Measurements from ENCODE around the gene ANXA2. TPM values are rescaled to one million over a fixed set of nuclear protein-coding genes. Genes with fewer than 3 reads are reported as not detected.

Gene ANXA2
- total RNA-seq, 4 donors from 2014 or later = 487 to 718 (median 620) TPM

- TF ChIP-seq EP300 (IDR thresholded peaks at IDR 0.05; ENCODE audit: low read depth) (no peak), POLR2A (IDR thresholded peaks at IDR 0.05) (no peak), CTCF (IDR thresholded peaks at IDR 0.05) (no peak), POLR2AphosphoS5 (IDR thresholded peaks at IDR 0.05) (no peak)
- no peak for DNase-seq
- no peak overlapping the region for H3K4me3 ChIP-seq
- intact Hi-C loops (cut with DNase I; ENCODE audit: low total_unique reads) = no loop called here
- in situ Hi-C loops (cut with MboI; ENCODE audit: low pct_ligation_motif_present in 1 of 4, low pct_unique_long_range_greater_than_20kb in 1 of 4, low sequenced_read_pairs in 3 of 4) = no loop called here
- H3K27ac ChIP-seq = no peak overlapping the region
- no peaks in the 10 kb centered on the region for H3K27me3 ChIP-seq
- 95 to 96% methylated on average over 4 to 8 of the region's 8 CpGs for WGBS, 2 donors (ENCODE audit: low coverage in 1 of 2)
- H3K36me3 ChIP-seq = peaks cover 0 to 3% (median 2%) of the 10 kb centered on the region in 4 donors
- H3K4me1 ChIP-seq = peaks cover 0 to 29% (median 18%) of the 10 kb centered on the region in 4 donors
- H3K9me3 ChIP-seq = no peaks in the 10 kb centered on the region
Observed at GRCh38 chr15:60382773-60383674, 14.8 kb downstream of the ANXA2 start.

GRCh38 chr15:60381148-60381788, 16.5 kb downstream of the ANXA2 start:
- no peak for DNase-seq
- Histone ChIP-seq H3K27me3 (no peaks in the 10 kb centered on the region), H3K36me3 (peaks cover 0 to 16% (median 5%) of the 10 kb centered on the region in 4 donors), H3K4me3 (no peak overlapping the region), H3K27ac (peak overlapping the region in 3 of 4 donors; percentile 12 to 70 (median 69)), H3K9me3 (no peaks in the 10 kb centered on the region), H3K4me1 (peaks cover 0 to 29% (median 17%) of the 10 kb centered on the region in 4 donors)
- intact Hi-C loops (cut with DNase I; ENCODE audit: low total_unique reads) (no loop called here), in situ Hi-C loops (cut with MboI; ENCODE audit: low pct_ligation_motif_present in 1 of 4, low pct_unique_long_range_greater_than_20kb in 1 of 4, low sequenced_read_pairs in 3 of 4) (no loop called here)
- TF ChIP-seq EP300 (IDR thresholded peaks at IDR 0.05; ENCODE audit: low read depth) (no peak), POLR2A (IDR thresholded peaks at IDR 0.05) (no peak), POLR2AphosphoS5 (IDR thresholded peaks at IDR 0.05) (no peak), CTCF (IDR thresholded peaks at IDR 0.05) (no peak)
- WGBS, 2 donors (ENCODE audit: low coverage in 1 of 2) = 88 to 93% methylated on average over 8 of the region's 8 CpGs

GRCh38 chr15:60379525-60380274, 18.1 kb downstream of the ANXA2 start:
- intact Hi-C loops (cut with DNase I; ENCODE audit: low total_unique reads) (no loop called here), in situ Hi-C loops (cut with MboI; ENCODE audit: low pct_ligation_motif_present in 1 of 4, low pct_unique_long_range_greater_than_20kb in 1 of 4, low sequenced_read_pairs in 3 of 4) (no loop called here)
- WGBS, 2 donors (ENCODE audit: low coverage in 1 of 2) = 51 to 60% methylated on average over 8 of the region's 8 CpGs
- H3K4me1 ChIP-seq = peaks cover 0 to 41% (median 24%) of the 10 kb centered on the region in 4 donors
- peaks cover 0 to 15% (median 5%) of the 10 kb centered on the region in 4 donors for H3K36me3 ChIP-seq
- H3K9me3 ChIP-seq = no peaks in the 10 kb centered on the region
- peak overlapping the region; percentile 51 to 72 (median 70) for H3K27ac ChIP-seq
- H3K27me3 ChIP-seq = no peaks in the 10 kb centered on the region
- no peak for DNase-seq
- H3K4me3 ChIP-seq = no peak overlapping the region
- TF ChIP-seq CTCF (IDR thresholded peaks at IDR 0.05) (no peak), POLR2AphosphoS5 (IDR thresholded peaks at IDR 0.05) (peak; percentile 45 to 72 (median 61))

- H3K4me1 ChIP-seq = peaks cover 0 to 47% (median 26%) of the 10 kb centered on the region in 4 donors
- H3K27me3 ChIP-seq = no peaks in the 10 kb centered on the region
- H3K36me3 ChIP-seq = peaks cover 0 to 15% (median 5%) of the 10 kb centered on the region in 4 donors
- no peak for DNase-seq
- intact Hi-C loops (cut with DNase I; ENCODE audit: low total_unique reads) = no loop called here
- in situ Hi-C loops (cut with MboI; ENCODE audit: low pct_ligation_motif_present in 1 of 4, low pct_unique_long_range_greater_than_20kb in 1 of 4, low sequenced_read_pairs in 3 of 4) = no loop called here
- WGBS, 2 donors (ENCODE audit: low coverage in 1 of 2) = 100% methylated on average over 1 of the region's 1 CpG; no CpG with 5 or more reads in 1 of the 2 donors
- TF ChIP-seq POLR2A (IDR thresholded peaks at IDR 0.05) = no peak
- no peak for TF ChIP-seq CTCF (IDR thresholded peaks at IDR 0.05)
- no peak for TF ChIP-seq POLR2AphosphoS5 (IDR thresholded peaks at IDR 0.05)
- no peak for TF ChIP-seq EP300 (IDR thresholded peaks at IDR 0.05; ENCODE audit: low read depth)
- peak overlapping the region; percentile 51 to 72 (median 64) for H3K27ac ChIP-seq
- H3K9me3 ChIP-seq = no peaks in the 10 kb centered on the region
- H3K4me3 ChIP-seq = no peak overlapping the region
Observed at GRCh38 chr15:60379185-60379524, 18.6 kb downstream of the ANXA2 start.

All from transverse colon (tissue), 4 donors.